HepG2 (cell line): ENCODE measurements around the gene IKZF4. TPM values are rescaled to one million over a fixed set of nuclear protein-coding genes. Genes with fewer than 3 reads are reported as not detected.
A peak's percentile ranks its signal among the peaks of the same experiment; 100 is the strongest.

Experiments
- ATF4 ChIP-seq, 2 experiments: fragments of 450-650 bp in 1 of 2; sonication (generic) in 1 of 2; formaldehyde crosslinking; IDR thresholded peaks; 2 replicates each; pipeline versions ENCODE4 v1.5.0 to v1.8.0; 2020 to 2022; ENCODE audit warnings: mild to moderate bottlenecking in 1 of 2, missing genetic modification reagents in 1 of 2
- CC2D1A ChIP-seq: sonication (generic); formaldehyde crosslinking; IDR thresholded peaks from 2 replicates; pipeline ENCODE4 v1.8.1; 2023; ENCODE audit warnings: mild to moderate bottlenecking, missing genetic modification reagents
- CERS6 ChIP-seq: sonication (generic); formaldehyde crosslinking; IDR thresholded peaks from 2 replicates; pipeline ENCODE4 v1.5.0; 2020; ENCODE audit warnings: missing genetic modification reagents
- DZIP1 ChIP-seq: sonication (generic); formaldehyde crosslinking; IDR thresholded peaks from 2 replicates; pipeline ENCODE4 v1.5.0; 2020; ENCODE audit warnings: mild to moderate bottlenecking, missing genetic modification reagents
- FOSL2 ChIP-seq: sonication (generic); formaldehyde crosslinking; IDR thresholded peaks from 2 replicates; pipeline ENCODE4 v1.4.0; 2020; ENCODE audit warnings: missing genetic modification reagents
- TFAP4 ChIP-seq: sonication (generic); IDR thresholded peaks from 2 replicates; pipeline ENCODE4 v1.6.1; 2016; ENCODE audit warnings: low read depth, borderline replicate concordance
- THAP7 ChIP-seq: sonication (generic); formaldehyde crosslinking; IDR thresholded peaks from 2 replicates; pipeline ENCODE4 v1.8.1; 2023; ENCODE audit warnings: mild to moderate bottlenecking, missing genetic modification reagents
- ZBED4 ChIP-seq: sonication (generic); formaldehyde crosslinking; IDR thresholded peaks from 2 replicates; pipeline ENCODE4 v1.4.0; 2020; ENCODE audit warnings: missing genetic modification reagents, borderline replicate concordance
- ZFP1 ChIP-seq: IDR thresholded peaks from 2 replicates; pipeline ENCODE4 v1.6.1; 2016
- ZNF292 ChIP-seq: sonication (generic); formaldehyde crosslinking; IDR thresholded peaks from 2 replicates; pipeline ENCODE4 v1.8.1; 2022; ENCODE audit warnings: mild to moderate bottlenecking, low read depth, missing genetic modification reagents, borderline replicate concordance
- ZNF556 ChIP-seq: sonication (generic); formaldehyde crosslinking; IDR thresholded peaks from 2 replicates; pipeline ENCODE4 v1.4.0; 2020; ENCODE audit warnings: mild to moderate bottlenecking, missing genetic modification reagents, borderline replicate concordance
- ZNF605 ChIP-seq: sonication (generic); formaldehyde crosslinking; IDR thresholded peaks from 2 replicates; pipeline ENCODE4 v1.8.0; 2022; ENCODE audit warnings: mild to moderate bottlenecking, missing genetic modification reagents
- ZNF652 ChIP-seq: IDR thresholded peaks from 2 replicates; pipeline ENCODE4 v1.6.1; 2016; ENCODE audit warnings: low read depth, borderline replicate concordance
- ZNF737 ChIP-seq: sonication (generic); formaldehyde crosslinking; IDR thresholded peaks from 2 replicates; pipeline ENCODE4 v1.5.0; 2020; ENCODE audit warnings: missing genetic modification reagents, mild to moderate bottlenecking, borderline replicate concordance
- polyA plus RNA-seq, 8 experiments: library from polyadenylated mRNA; depleted of rRNA in 3 of 8; stranded (reverse) in 7 of 8; unstranded in 1 of 8; fragments of >200 nt; fragmentation: Illumina TruSeq in 4 of 8; extraction: Trizol in 4 of 8; gene quantifications; 2 replicates each; pipeline versions ENCODE4 v1.2.1 to v1.2.3, GENCODE V29; 2011 to 2016; ENCODE audit warnings: low read depth in 4 of 8, missing spikeins in 1 of 8, mixed read lengths in 1 of 8; ENCODE audit not compliant: insufficient read depth in 1 of 8
- total RNA-seq, 5 experiments: library from RNA; depleted of rRNA; stranded (reverse); fragments of >200 nt; fragmentation: Illumina TruSeq; extraction: Trizol; gene quantifications; 2 replicates each; pipeline ENCODE4 v1.2.3, GENCODE V29; 2016; ENCODE audit warnings: low read depth in 1 of 5

IKZF4 gene
- total and polyA plus RNA-seq, 2 of the 13 experiments (the other 11 are each of a cell fraction or from before 2014, with no cell fraction given): 0.58 to 2.2 TPM

- TF ChIP-seq CERS6 (CRISPR knock-in tag) (no peak), ZNF556 (CRISPR knock-in tag) (no peak), ATF4 (CRISPR knock-in tag; IDR thresholded peaks at IDR 0.05) (peak in 1 of 2 experiments; percentile 77; a peak in 2 of 4 replicates), ZBED4 (CRISPR knock-in tag) (peak; percentile 21; the same call in 1 of the 2 replicates), DZIP1 (CRISPR knock-in tag) (no peak), ZNF605 (CRISPR knock-in tag) (peak; percentile 87), TFAP4 (0 out of 2 replicates have a peak, but pooled peaks have one; percentile 29), ZFP1 (CRISPR knock-in tag) (no peak), FOSL2 (CRISPR knock-in tag) (peak; percentile 97), CC2D1A (no peak; the same call in 1 of the 2 replicates), ZNF292 (CRISPR knock-in tag) (peak; percentile 55; the same call in 1 of the 2 replicates), ZNF737 (CRISPR knock-in tag) (no peak), ZNF652 (CRISPR knock-in tag) (no peak), THAP7 (CRISPR knock-in tag) (0 out of 2 replicates have a peak, but pooled peaks have one; percentile 15)
Observed at GRCh38 chr12:56079723-56080555, 59.1 kb downstream of the IKZF4 start, which contains the start of gene ERBB3 (continued).
